Endothelial cell of umbilical vein (primary cell): ENCODE data around the gene FAM221B. TPM values are rescaled to one million over a fixed set of nuclear protein-coding genes. Genes with fewer than 3 reads are reported as not detected.

Experiments used
- BruUV-seq: library from RNA; stranded (reverse); fragments of 400-500 nt; replicated peaks from 2 replicates; lab custom pipeline; 2021; lab: Mats Ljungman, UMichigan
- CTCF ChIA-PET: fragments of 300-600, 350-600 bp; sonication (Branson Sonifier 250); formaldehyde crosslinking; loops from one replicate; lab custom pipeline; 2021; ENCODE audit warnings: antibody characterized with exemption, inconsistent platforms; lab: Charles Lee
- POLR2A ChIA-PET: fragments of 300-600, 350-600 bp; sonication (Branson Sonifier 250); formaldehyde crosslinking; loops from one replicate; lab custom pipeline; 2021; ENCODE audit warnings: antibody characterized with exemption, inconsistent platforms; lab: Charles Lee
- DNase-seq: peaks from one replicate; pipeline ENCODE4 v3.0.0-alpha.2; 2011; ENCODE audit warnings: low read depth, low spot score
- FAIRE-seq: peaks from 2 replicates; lab custom pipeline; 2011; peaks lifted over from hg19 to GRCh38; lab: Jason Lieb, UNC
- H2AFZ ChIP-seq: 2 replicates; pipeline ENCODE4 v1.6.0; 2012; ENCODE audit warnings: low read depth, low read length, control low read depth, inconsistent platforms
- H3K27ac ChIP-seq: 2 replicates; pipeline ENCODE4 v1.5.1; 2011; ENCODE audit warnings: low read depth, mild to moderate bottlenecking, control low read depth, low read length, moderate library complexity; ENCODE audit not compliant: insufficient read depth
- H3K27me3 ChIP-seq, 2 experiments: 2 replicates each; pipeline versions ENCODE4 v1.6.0 to v1.6.1; 2011; ENCODE audit warnings: low read length in 2 of 2, mixed read lengths in 1 of 2; ENCODE audit not compliant: control insufficient read depth in 2 of 2, insufficient read depth in 2 of 2
- H3K36me3 ChIP-seq, 2 experiments: 2 replicates in 1 of 2; 3 replicates in 1 of 2; pipeline ENCODE4 v1.5.1; 2011; ENCODE audit warnings: low read length in 2 of 2, mild to moderate bottlenecking in 1 of 2, moderate library complexity in 1 of 2; ENCODE audit not compliant: control insufficient read depth in 2 of 2, insufficient read depth in 2 of 2; ENCODE audit errors: extremely low read depth in 1 of 2
- H3K4me1 ChIP-seq: 3 replicates; pipeline ENCODE4 v1.5.1; 2011; ENCODE audit warnings: mild to moderate bottlenecking, low read length; ENCODE audit not compliant: control insufficient read depth, insufficient read depth; ENCODE audit errors: extremely low read depth
- H3K4me2 ChIP-seq: 2 replicates; pipeline ENCODE4 v1.6.1; 2011; ENCODE audit warnings: low read length, control low read depth, mixed read lengths; ENCODE audit not compliant: insufficient read depth
- H3K4me3 ChIP-seq, 3 experiments: fragments of 200-600 bp in 1 of 3; sonication (generic), shearing (Covaris generic) in 1 of 3; replicated peaks in 1 of 3; 2 replicates each; pipeline ENCODE4 v1.5.1; 2011 to 2016; ENCODE audit warnings: control low read depth in 3 of 3, low read length in 3 of 3, mild to moderate bottlenecking in 2 of 3, inconsistent platforms in 1 of 3, low read depth in 1 of 3, moderate library complexity in 1 of 3; ENCODE audit not compliant: insufficient read depth in 1 of 3
- H3K79me2 ChIP-seq: 2 replicates; pipeline ENCODE4 v1.6.0; 2012; ENCODE audit warnings: low read length, inconsistent platforms; ENCODE audit not compliant: control insufficient read depth, insufficient read depth
- H3K9ac ChIP-seq: replicated peaks from 2 replicates; pipeline ENCODE3; 2011; ENCODE audit warnings: low read length, control low read depth; ENCODE audit not compliant: insufficient read depth; ENCODE audit errors: extremely low read depth
- H3K9me1 ChIP-seq: replicated peaks from 3 replicates; pipeline ENCODE4 v1.6.0; 2011; ENCODE audit warnings: mild to moderate bottlenecking, low read length; ENCODE audit not compliant: control insufficient read depth, insufficient read depth; ENCODE audit errors: extremely low read depth
- H3K9me3 ChIP-seq: replicated peaks from 2 replicates; pipeline ENCODE4 v1.5.1; 2012; ENCODE audit warnings: low read length, inconsistent platforms; ENCODE audit not compliant: control insufficient read depth, insufficient read depth
- H4K20me1 ChIP-seq: replicated peaks from 2 replicates; pipeline ENCODE3; 2011; ENCODE audit warnings: mild to moderate bottlenecking, low read length; ENCODE audit not compliant: control insufficient read depth, insufficient read depth; ENCODE audit errors: extremely low read depth
- CTCF ChIP-seq, 2 donors: IDR thresholded peaks; 1 replicate in 1 of 2; 2 replicates in 1 of 2; pipeline ENCODE4 v1.5.1; 2011; ENCODE audit warnings: low read length in 2 of 2, mild to moderate bottlenecking in 2 of 2, moderate library complexity in 2 of 2, control low read depth in 1 of 2, inconsistent platforms in 1 of 2, low read depth in 1 of 2; ENCODE audit not compliant: insufficient read depth in 1 of 2; ENCODE audit errors: extremely low read depth in 1 of 2
- EZH2 ChIP-seq: IDR thresholded peaks from 2 replicates; pipeline ENCODE4 v1.6.1; 2012; ENCODE audit warnings: borderline replicate concordance, low read depth, mild to moderate bottlenecking, moderate library complexity, low read length, inconsistent platforms; ENCODE audit not compliant: severe bottlenecking
- FOS ChIP-seq: IDR thresholded peaks from 2 replicates; pipeline ENCODE4 v1.6.1; 2011; ENCODE audit warnings: mild to moderate bottlenecking, low read length, moderate library complexity, borderline replicate concordance; ENCODE audit not compliant: insufficient read depth
- GATA2 ChIP-seq: IDR thresholded peaks from 2 replicates; pipeline ENCODE4 v1.7.0; 2011; ENCODE audit warnings: low read depth, mild to moderate bottlenecking, moderate library complexity, mixed read lengths, low read length; ENCODE audit not compliant: insufficient read length, insufficient read depth
- JUN ChIP-seq: IDR thresholded peaks from 2 replicates; pipeline ENCODE4 v1.6.1; 2011; ENCODE audit warnings: borderline replicate concordance, low read depth; ENCODE audit not compliant: insufficient read length, insufficient read depth
- MAX ChIP-seq: IDR thresholded peaks from 2 replicates; pipeline ENCODE4 v1.6.1; 2011; ENCODE audit not compliant: insufficient read depth, insufficient read length
- MYC ChIP-seq: IDR thresholded peaks from one replicate; pipeline ENCODE4 v1.6.1; 2011; ENCODE audit warnings: mild to moderate bottlenecking, low read depth, low read length
- POLR2A ChIP-seq: IDR thresholded peaks from 2 replicates; pipeline ENCODE4 v1.6.1; 2012; ENCODE audit warnings: low read depth, mild to moderate bottlenecking, control low read depth, low read length
- POLR2AphosphoS5 ChIP-seq: IDR thresholded peaks from 2 replicates; pipeline ENCODE4 v1.6.1; 2012; ENCODE audit warnings: low read depth, mild to moderate bottlenecking, control low read depth, low read length, moderate library complexity; ENCODE audit not compliant: insufficient read depth
- dilution Hi-C: fragments of 300-500 bp; cut with MboI; formaldehyde crosslinking; loops from one replicate; pipeline ENCODE4 v1.15.0; 2019; ENCODE audit warnings: low sequenced_read_pairs; ENCODE audit not compliant: extremely low pct_ligation_motif_present
- intact Hi-C: fragments of 100-400 bp; cut with micrococcal nuclease; formaldehyde crosslinking; loops from one replicate; pipeline ENCODE4 v1.10.0; 2022
- polyA plus RNA-seq, 4 experiments: library from polyadenylated mRNA; depleted of rRNA in 3 of 4; stranded (reverse) in 3 of 4; unstranded in 1 of 4; fragments of >200 nt; gene quantifications; 2 replicates each; pipeline versions ENCODE4 v1.2.1 to v1.2.3, GENCODE V29; 2011 to 2012; ENCODE audit warnings: missing spikeins in 1 of 4
- total RNA-seq: library from RNA; stranded (reverse); gene quantifications from 2 replicates; pipeline ENCODE4 v1.2.3, GENCODE V29; 2021

FAM221B gene
- total and polyA plus RNA-seq, 2 donors (not counting 3 experiments of a cell fraction or from before 2014, with no cell fraction given) = not detected

- Histone ChIP-seq H3K9ac (no peak overlapping the region), H3K4me1 (peaks cover 16% of the 10 kb centered on the region), H3K4me2 (no peak overlapping the region), H3K4me3 (no peak overlapping the region), H3K27me3 (peaks cover under 1 to 4% of the 10 kb centered on the region in 2 experiments), H3K9me1 (no peaks in the 10 kb centered on the region), H3K9me3 (no peaks in the 10 kb centered on the region), H2AFZ (no peak overlapping the region), H3K27ac (no peak overlapping the region), H4K20me1 (no peaks in the 10 kb centered on the region), H3K36me3 (no peaks in the 10 kb centered on the region), H3K79me2 (no peaks in the 10 kb centered on the region)
- CTCF ChIA-PET = interaction anchor here (0.9 to 2.3 kb wide), 8 partner anchors 11 to 56 kb away, joined by 3 to 17 read pairs (median 5); partner anchors contain the start of genes FAM221B and TMEM8B
- POLR2A ChIA-PET = no interaction called here
- dilution Hi-C loops (no loop called here), intact Hi-C loops (loop anchor here (1.0 kb wide), 1 partner anchor 31 kb away; the partner anchor contains the start of gene HINT2)
- TF ChIP-seq GATA2 (no peak), FOS (no peak), JUN (no peak), MAX (no peak), POLR2A (no peak), EZH2 (no peak), MYC (no peak), CTCF (IDR thresholded peaks at IDR 0.05; ENCODE audit: extremely low read depth in 1 of 2, insufficient read depth in 1 of 2, low read depth in 1 of 2, low read length in 2 of 2) (no peak), POLR2AphosphoS5 (no peak)
- BruUV-seq = no TSS peak
- DNase-seq = no peak
- FAIRE-seq = no peak
These were observed 17.6 kb upstream of the FAM221B start for GRCh38 chr9:35845824-35846771.
